ENCODE data around the gene CPN2. TPM values are rescaled to one million over a fixed set of nuclear protein-coding genes. Genes with fewer than 3 reads are reported as not detected.

Gene CPN2
- total and polyA plus RNA-seq, 2 donors (not counting 1 experiment from before 2014, with no cell fraction given): not detected

DNA sequence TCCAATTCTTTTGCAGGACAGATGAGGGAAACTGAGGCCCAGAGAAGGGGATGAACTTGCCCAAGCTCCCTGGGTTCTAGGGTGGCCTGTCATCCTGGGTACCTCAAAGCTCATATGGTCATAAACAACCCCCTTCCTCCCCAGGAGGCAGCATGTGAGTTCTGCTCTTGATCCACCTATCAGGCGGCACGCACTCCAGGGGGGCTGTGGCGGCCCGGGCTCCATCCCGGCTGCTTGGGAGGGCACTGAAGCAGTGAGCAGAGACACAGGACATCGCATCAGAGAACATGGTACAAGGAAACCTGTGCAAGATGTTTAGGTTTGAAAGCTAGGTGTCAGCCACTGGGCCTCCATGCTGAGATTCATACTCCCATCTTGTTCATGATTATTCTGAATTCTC, 34.2 kb downstream of the CPN2 start:
- Histone ChIP-seq H3K27ac (ENCODE audit: low read length in 2 of 2) (no peak overlapping the region), H3K4me2 (replicated peaks; ENCODE audit: low read depth, low read length, poor library complexity, severe bottlenecking) (no peak overlapping the region), H3K9me3 (ENCODE audit: control extremely low read depth in 1 of 3, control insufficient read depth in 2 of 3, insufficient read depth in 1 of 3, low read length in 2 of 3) (peaks cover 0 to 19% (median 12%) of the 10 kb centered on the region in 3 donors), H3K9ac (ENCODE audit: low read length) (no peak overlapping the region), H3K4me1 (ENCODE audit: control insufficient read depth in 2 of 2, insufficient read depth in 2 of 2, low read length in 2 of 2) (peaks cover 24 to 25% of the 10 kb centered on the region in 2 donors), H3K27me3 (replicated peaks in 1 of 4; ENCODE audit: control extremely low read depth in 1 of 4, control insufficient read depth in 3 of 4, insufficient read depth in 4 of 4, low read length in 3 of 4) (peaks cover 0 to 75% (median 30%) of the 10 kb centered on the region in 4 experiments), H3K36me3 (replicated peaks in 1 of 2; ENCODE audit: control extremely low read depth in 1 of 2, control insufficient read depth in 1 of 2, extremely low read depth in 1 of 2, insufficient read depth in 2 of 2, low read length in 1 of 2) (no peaks in the 10 kb centered on the region), H3K4me3 (ENCODE audit: control extremely low read depth in 1 of 5, extremely low read depth in 1 of 5, insufficient read depth in 1 of 5, low read depth in 2 of 5, low read length in 4 of 5) (no peak overlapping the region), H2AFZ (ENCODE audit: insufficient read depth, low read depth, low read length, poor library complexity, severe bottlenecking) (no peak overlapping the region), H3K79me2 (ENCODE audit: control insufficient read depth, insufficient read depth, low read length) (no peaks in the 10 kb centered on the region), H4K20me1 (ENCODE audit: control insufficient read depth, insufficient read depth, low read length, poor library complexity, severe bottlenecking) (no peaks in the 10 kb centered on the region)
- 86% methylated on average over 6 of the region's 6 CpGs for WGBS (ENCODE audit: insufficient coverage)
- intact Hi-C loops (cut with micrococcal nuclease): loop anchor here (5.0 kb wide), 1 partner anchor 855 kb away; no protein-coding TSS in a partner anchor
- ATAC-seq (ENCODE audit: low read depth) (no peak), DNase-seq (no peak)
- Mint-ChIP-seq H3K27ac (no peak overlapping the region), H3K4me1 (peaks cover 26% of the 10 kb centered on the region), H3K27me3 (peaks cover 49% of the 10 kb centered on the region), H3K9me3 (ENCODE audit: insufficient read depth) (peaks cover 2% of the 10 kb centered on the region), H3K4me3 (no peak overlapping the region)
- CTCF ChIA-PET: interaction anchor here (0.6 to 7.4 kb wide), 16 partner anchors 11 to 651 kb away, joined by 3 to 193 read pairs (median 8); partner anchors contain the start of gene HES1
- POLR2A ChIA-PET: no interaction called here
- no peak for TF ChIP-seq EZH2 (IDR thresholded peaks at IDR 0.05; ENCODE audit: borderline replicate concordance, insufficient read depth, low read depth, low read length, poor library complexity, severe bottlenecking)

DNA sequence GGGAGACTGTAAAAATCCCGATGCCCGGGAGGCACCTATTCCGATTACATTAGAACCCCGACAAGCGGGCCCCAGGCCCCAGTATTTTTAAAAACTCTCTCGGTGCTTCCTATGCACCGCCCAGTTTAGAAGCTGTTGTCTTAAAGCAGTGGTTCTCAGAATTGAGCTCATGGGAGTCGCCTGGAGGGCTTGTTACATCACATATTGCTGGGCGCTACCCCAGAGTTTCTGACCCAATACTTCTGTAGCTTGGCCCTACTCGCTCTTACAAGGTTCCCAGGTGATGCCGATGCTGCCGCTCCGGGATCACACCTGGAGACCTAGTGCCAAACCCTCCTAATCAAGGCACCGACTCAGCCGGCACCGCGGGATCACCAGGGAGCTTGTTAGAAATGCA, 35.2 kb downstream of the CPN2 start:
- Histone ChIP-seq H3K9me3 (ENCODE audit: control extremely low read depth in 1 of 3, control insufficient read depth in 2 of 3, insufficient read depth in 1 of 3, low read length in 2 of 3) (peaks cover 0 to 19% (median 12%) of the 10 kb centered on the region in 3 donors), H4K20me1 (ENCODE audit: control insufficient read depth, insufficient read depth, low read length, poor library complexity, severe bottlenecking) (no peaks in the 10 kb centered on the region), H3K36me3 (replicated peaks in 1 of 2; ENCODE audit: control extremely low read depth in 1 of 2, control insufficient read depth in 1 of 2, extremely low read depth in 1 of 2, insufficient read depth in 2 of 2, low read length in 1 of 2) (no peaks in the 10 kb centered on the region), H3K9ac (ENCODE audit: low read length) (peak overlapping the region; percentile 65), H3K27ac (ENCODE audit: low read length in 2 of 2) (no peak overlapping the region), H3K4me2 (replicated peaks; ENCODE audit: low read depth, low read length, poor library complexity, severe bottlenecking) (peak overlapping the region; percentile 95), H3K4me3 (ENCODE audit: control extremely low read depth in 1 of 5, extremely low read depth in 1 of 5, insufficient read depth in 1 of 5, low read depth in 2 of 5, low read length in 4 of 5) (peak overlapping the region in 2 of 5 experiments; percentile 50 to 72), H3K79me2 (ENCODE audit: control insufficient read depth, insufficient read depth, low read length) (no peaks in the 10 kb centered on the region), H3K4me1 (ENCODE audit: control insufficient read depth in 2 of 2, insufficient read depth in 2 of 2, low read length in 2 of 2) (peaks cover 24 to 25% of the 10 kb centered on the region in 2 donors), H3K27me3 (replicated peaks in 1 of 4; ENCODE audit: control extremely low read depth in 1 of 4, control insufficient read depth in 3 of 4, insufficient read depth in 4 of 4, low read length in 3 of 4) (peaks cover 0 to 76% (median 30%) of the 10 kb centered on the region in 4 experiments), H2AFZ (ENCODE audit: insufficient read depth, low read depth, low read length, poor library complexity, severe bottlenecking) (peak overlapping the region; percentile 82)
- TF ChIP-seq, protein P1, sequence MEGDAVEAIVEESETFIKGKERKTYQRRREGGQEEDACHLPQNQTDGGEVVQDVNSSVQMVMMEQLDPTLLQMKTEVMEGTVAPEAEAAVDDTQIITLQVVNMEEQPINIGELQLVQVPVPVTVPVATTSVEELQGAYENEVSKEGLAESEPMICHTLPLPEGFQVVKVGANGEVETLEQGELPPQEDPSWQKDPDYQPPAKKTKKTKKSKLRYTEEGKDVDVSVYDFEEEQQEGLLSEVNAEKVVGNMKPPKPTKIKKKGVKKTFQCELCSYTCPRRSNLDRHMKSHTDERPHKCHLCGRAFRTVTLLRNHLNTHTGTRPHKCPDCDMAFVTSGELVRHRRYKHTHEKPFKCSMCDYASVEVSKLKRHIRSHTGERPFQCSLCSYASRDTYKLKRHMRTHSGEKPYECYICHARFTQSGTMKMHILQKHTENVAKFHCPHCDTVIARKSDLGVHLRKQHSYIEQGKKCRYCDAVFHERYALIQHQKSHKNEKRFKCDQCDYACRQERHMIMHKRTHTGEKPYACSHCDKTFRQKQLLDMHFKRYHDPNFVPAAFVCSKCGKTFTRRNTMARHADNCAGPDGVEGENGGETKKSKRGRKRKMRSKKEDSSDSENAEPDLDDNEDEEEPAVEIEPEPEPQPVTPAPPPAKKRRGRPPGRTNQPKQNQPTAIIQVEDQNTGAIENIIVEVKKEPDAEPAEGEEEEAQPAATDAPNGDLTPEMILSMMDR (IDR thresholded peaks at IDR 0.05): peak; percentile 57
- TF ChIP-seq EZH2 (IDR thresholded peaks at IDR 0.05; ENCODE audit: borderline replicate concordance, insufficient read depth, low read depth, low read length, poor library complexity, severe bottlenecking): no peak
- peak overlapping the region; percentile 80 for H3K4me3 Mint-ChIP-seq
- ATAC-seq (ENCODE audit: low read depth): peak; percentile 28
- peaks cover 55% of the 10 kb centered on the region for H3K27me3 Mint-ChIP-seq
- intact Hi-C loops (cut with micrococcal nuclease): loop anchor here (1.0 to 5.0 kb wide), 6 partner anchors 9 to 854 kb away; no protein-coding TSS in a partner anchor
- peaks cover 2% of the 10 kb centered on the region for H3K9me3 Mint-ChIP-seq (ENCODE audit: insufficient read depth)
- peak overlapping the region; percentile 37 for H3K27ac Mint-ChIP-seq
- peaks cover 28% of the 10 kb centered on the region for H3K4me1 Mint-ChIP-seq
- POLR2A ChIA-PET: interaction anchor here (1.4 kb wide), 1 partner anchor 9 kb away, joined by 4 read pairs; no protein-coding TSS in a partner anchor
- WGBS (ENCODE audit: insufficient coverage): 22% methylated on average over 8 of the region's 17 CpGs
- CTCF ChIA-PET: interaction anchor here (0.7 to 7.4 kb wide), 69 partner anchors 8 to 856 kb away, joined by 3 to 193 read pairs (median 4); partner anchors contain the start of gene HES1
- DNase-seq: no peak
